HFFc6 (cell line): ENCODE data around the gene CAPN5. TPM values are rescaled to one million over a fixed set of nuclear protein-coding genes. Genes with fewer than 3 reads are reported as not detected.

ENCODE experiments used
- DNase-seq: peaks from one replicate; pipeline ENCODE4 v3.0.0-alpha.2; 2018
- H3K27ac Mint-ChIP-seq: 2 replicates; pipeline ENCODE4 v1.8.0; 2020; ENCODE audit warnings: mild to moderate bottlenecking, mixed read lengths
- H3K27me3 Mint-ChIP-seq: 2 replicates; pipeline ENCODE4 v1.8.0; 2021; ENCODE audit warnings: mild to moderate bottlenecking, moderate library complexity, mixed read lengths; ENCODE audit not compliant: insufficient read depth
- H3K36me3 Mint-ChIP-seq: 2 replicates; pipeline ENCODE4 v1.8.0; 2021; ENCODE audit warnings: low read depth, mixed read lengths
- H3K4me1 Mint-ChIP-seq: 2 replicates; pipeline ENCODE4 v1.8.0; 2020; ENCODE audit warnings: low read depth, mixed read lengths
- H3K4me3 Mint-ChIP-seq: 2 replicates; pipeline ENCODE4 v1.8.0; 2020; ENCODE audit warnings: mild to moderate bottlenecking, moderate library complexity, mixed read lengths
- H3K9me3 Mint-ChIP-seq: 2 replicates; pipeline ENCODE4 v1.8.0; 2020; ENCODE audit warnings: mild to moderate bottlenecking, mixed read lengths
- CTCF ChIP-seq: fragments of 200-600 bp; sonication (generic); IDR thresholded peaks from 2 replicates; pipeline ENCODE4 v1.5.0; 2021; ENCODE audit warnings: antibody characterized with exemption, mild to moderate bottlenecking
- total RNA-seq, 6 experiments: library from RNA; stranded (reverse); fragmentation: NEBNext Ultra II Directional; extraction: Animal tissue kit (Norgen Biotek cat#: 25700); gene quantifications; 2 replicates in 1 of 6; 3 replicates in 5 of 6; pipeline ENCODE4 v1.2.3, GENCODE V29; 2021

Gene CAPN5
- total RNA-seq, 6 experiments from 2014 or later = 20.7 to 32.7 (median 29.0) TPM

- Mint-ChIP-seq H3K4me1 (peaks cover under 1% of the 10 kb centered on the region; the same call in 1 of the 2 replicates), H3K27me3 (peaks cover 12% of the 10 kb centered on the region), H3K27ac (no peak overlapping the region), H3K4me3 (no peak overlapping the region), H3K36me3 (no peaks in the 10 kb centered on the region), H3K9me3 (no peaks in the 10 kb centered on the region)
- DNase-seq = no peak
- no peak for TF ChIP-seq CTCF
Observed at GRCh38 chr11:77026221-77026620, 40.5 kb upstream of the CAPN5 start.

- peaks cover 13% of the 10 kb centered on the region for H3K27me3 Mint-ChIP-seq
- no peak overlapping the region for H3K4me3 Mint-ChIP-seq
- no peak for DNase-seq
- TF ChIP-seq CTCF = no peak
- H3K27ac Mint-ChIP-seq = no peak overlapping the region
- no peaks in the 10 kb centered on the region for H3K36me3 Mint-ChIP-seq
- H3K4me1 Mint-ChIP-seq = no peaks in the 10 kb centered on the region; the same call in 1 of the 2 replicates
- H3K9me3 Mint-ChIP-seq = no peaks in the 10 kb centered on the region
Observed at GRCh38 chr11:77026743-77027142, 40.0 kb upstream of the CAPN5 start.

- no peak for DNase-seq
- H3K9me3 Mint-ChIP-seq = no peaks in the 10 kb centered on the region
- H3K27ac Mint-ChIP-seq = no peak overlapping the region
- no peak for TF ChIP-seq CTCF
- no peaks in the 10 kb centered on the region for H3K36me3 Mint-ChIP-seq
- no peaks in the 10 kb centered on the region; the same call in 1 of the 2 replicates for H3K4me1 Mint-ChIP-seq
- peaks cover 13% of the 10 kb centered on the region for H3K27me3 Mint-ChIP-seq
- H3K4me3 Mint-ChIP-seq = no peak overlapping the region
Observed at GRCh38 chr11:77027275-77027674, 39.5 kb upstream of the CAPN5 start.

- no peak overlapping the region for H3K4me3 Mint-ChIP-seq
- no peak for DNase-seq
- TF ChIP-seq CTCF = no peak
- H3K4me1 Mint-ChIP-seq = no peaks in the 10 kb centered on the region; the same call in 1 of the 2 replicates
- H3K9me3 Mint-ChIP-seq = no peaks in the 10 kb centered on the region
- no peaks in the 10 kb centered on the region for H3K36me3 Mint-ChIP-seq
- peaks cover 13% of the 10 kb centered on the region for H3K27me3 Mint-ChIP-seq
- H3K27ac Mint-ChIP-seq = no peak overlapping the region
Observed at GRCh38 chr11:77029829-77030228, 36.9 kb upstream of the CAPN5 start.

GRCh38 chr11:77030834-77031414 lies 35.8 kb upstream of the CAPN5 start:
- no peak for TF ChIP-seq CTCF

More at GRCh38 chr11:77030834-77031414, 35.8 kb upstream of the CAPN5 start:
- Mint-ChIP-seq H3K9me3 (no peaks in the 10 kb centered on the region), H3K27ac (no peak overlapping the region), H3K27me3 (peaks cover 15% of the 10 kb centered on the region), H3K4me1 (no peaks in the 10 kb centered on the region; the same call in 1 of the 2 replicates), H3K36me3 (no peaks in the 10 kb centered on the region), H3K4me3 (no peak overlapping the region)
- DNase-seq = no peak
